Gastrocnemius medialis (tissue), 4 donors: Measurements from ENCODE around the gene ZNF79. TPM values are rescaled to one million over a fixed set of nuclear protein-coding genes. Genes with fewer than 3 reads are reported as not detected.

Source experiments
- ATAC-seq, 2 donors: fragments of 150-250 bp; one replicate each; pipeline ENCODE4 v1.9.1; 2016
- DNase-seq, 2 donors: peaks; one replicate each; pipeline ENCODE4 v3.0.0-alpha.2; 2019
- H3K27ac ChIP-seq, 4 donors: fragments of 200-600 bp; sonication (generic); 1 replicate in 1 of 4; 2 replicates in 3 of 4; pipeline ENCODE4 v1.5.1; 2016 to 2018; ENCODE audit warnings: mild to moderate bottlenecking in 2 of 4, moderate library complexity in 1 of 4
- H3K27me3 ChIP-seq, 3 donors: fragments of 200-600 bp; sonication (generic) in 2 of 3; 1 replicate in 1 of 3; 2 replicates in 2 of 3; pipeline versions ENCODE4 v1.5.1 to v1.6.0; 2016 to 2019; ENCODE audit warnings: mild to moderate bottlenecking in 1 of 3, moderate library complexity in 1 of 3
- H3K36me3 ChIP-seq, 2 donors: fragments of 200-600 bp; sonication (generic) in 1 of 2; one replicate each; pipeline ENCODE4 v1.5.1; 2017 to 2018
- H3K4me1 ChIP-seq, 2 donors: fragments of 200-600 bp; sonication (generic) in 1 of 2; one replicate each; pipeline ENCODE4 v1.5.1; 2016 to 2017; ENCODE audit warnings: mild to moderate bottlenecking in 2 of 2
- H3K4me3 ChIP-seq, 4 donors: fragments of 200-600 bp; sonication (generic) in 3 of 4; 1 replicate in 1 of 4; 2 replicates in 3 of 4; pipeline ENCODE4 v1.5.1; 2016 to 2019; ENCODE audit warnings: mild to moderate bottlenecking in 2 of 4
- H3K9me3 ChIP-seq, 3 donors: fragments of 200-600 bp; sonication (generic) in 2 of 3; 1 replicate in 1 of 3; 2 replicates in 2 of 3; pipeline ENCODE4 v1.5.1; 2016 to 2019
- CTCF ChIP-seq, 5 experiments: fragments of 450-650 bp in 3 of 5; fragments of 200-600 bp in 2 of 5; sonication (generic) in 2 of 5; IDR thresholded peaks in 4 of 5; conservative IDR thresholded peaks in 1 of 5; 1 replicate in 4 of 5; 2 replicates in 1 of 5; pipeline ENCODE4 v1.5.1; 2016 to 2019; ENCODE audit warnings: antibody characterized with exemption in 5 of 5, mild to moderate bottlenecking in 3 of 5, moderate library complexity in 3 of 5
- POLR2A ChIP-seq, 2 donors: fragments of 450-650 bp; IDR thresholded peaks; one replicate each; pipeline ENCODE4 v1.6.1; 2017; ENCODE audit warnings: antibody characterized with exemption in 2 of 2, mild to moderate bottlenecking in 2 of 2, moderate library complexity in 2 of 2
- in situ Hi-C, 4 donors: fragments of 200-750 bp; cut with MboI; loops; one replicate each; pipeline versions ENCODE4 v1.15.0 to v1.8.0; 2017; ENCODE audit warnings: low sequenced_read_pairs in 4 of 4
- intact Hi-C: fragments of 100-400 bp; cut with DNase I; formaldehyde crosslinking; loops from one replicate; pipeline ENCODE4 v1.15.1; 2023; ENCODE audit warnings: low total_unique reads
- total RNA-seq, 4 donors: library from RNA; depleted of rRNA; stranded (reverse); fragments of >200 nt; gene quantifications; one replicate each; pipeline versions ENCODE4 v1.1.0 to v1.2.3, GENCODE V29; 2016

Gene ZNF79
- total RNA-seq = 1 to 10 TPM; 3.9 to 9.3 (median 6.4) TPM

DNA sequence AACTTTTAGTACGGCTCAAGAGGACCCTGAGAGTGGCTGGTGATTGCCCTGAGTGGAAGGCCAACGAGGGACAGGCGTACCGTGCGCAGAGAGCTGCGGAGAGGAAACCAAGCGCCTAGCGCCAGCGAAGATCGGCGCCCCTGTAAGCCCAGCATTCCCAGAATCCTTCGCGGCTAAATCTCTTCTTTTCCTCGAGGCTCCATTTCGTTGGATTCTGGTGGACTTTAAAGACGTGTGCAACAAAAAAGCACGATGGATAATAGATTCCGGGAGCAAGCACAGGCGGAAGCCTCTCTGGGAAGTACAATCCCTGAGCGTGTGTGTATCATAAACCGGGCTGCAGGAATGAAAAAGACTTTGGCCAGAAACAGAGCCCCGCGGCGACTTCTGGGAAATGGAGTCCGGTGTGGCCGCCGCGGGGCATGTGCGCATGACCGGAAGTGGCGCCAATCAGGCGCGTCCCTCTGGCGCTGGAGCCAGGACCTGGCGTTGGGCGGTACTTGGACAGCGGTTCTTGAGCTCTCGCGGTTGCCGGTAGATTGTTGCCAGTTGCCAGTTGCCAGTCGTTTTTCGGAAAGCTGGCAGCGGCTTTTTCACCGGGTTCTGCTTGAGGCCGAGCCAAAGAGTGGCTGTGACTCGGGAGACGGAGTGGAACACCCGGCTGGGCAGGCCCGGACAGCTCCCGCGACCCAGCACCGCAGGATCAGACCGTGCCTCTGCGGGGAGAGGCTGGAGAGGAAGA, at the start of gene ZNF79:
Gene ZNF79, plus strand, starts transcription at position 449 of the 742 bp plus-strand sequence. CDS start 406 bp downstream, outside the sequence.
- intact Hi-C loops = loop anchor here (1.0 kb wide), 3 partner anchors 27 to 200 kb away; partner anchors contain the start of genes LRSAM1 and RPL12
- DNase-seq (peak; percentile 85 to 93), ATAC-seq (peak; percentile 92 to 94)
- TF ChIP-seq CTCF (IDR thresholded peaks at IDR 0.05 in 4 of 5, conservative IDR thresholded peaks at IDR 0.05 in 1 of 5) = no peak
- peak; percentile 71 to 79 for TF ChIP-seq POLR2A (IDR thresholded peaks at IDR 0.05)
- Histone ChIP-seq H3K36me3 (peaks cover 0 to 7% of the 10 kb centered on the region in 2 donors), H3K27me3 (no peaks in the 10 kb centered on the region), H3K27ac (peak within 1 kb of the TSS; percentile 91 to 97 (median 95)), H3K4me1 (peaks cover 34 to 36% of the 10 kb centered on the region in 2 donors), H3K9me3 (no peaks in the 10 kb centered on the region), H3K4me3 (peak within 1 kb of the TSS; percentile 84 to 98 (median 92))
- in situ Hi-C loops = loop anchor here in 1 of 4 donors (25.0 kb wide), 1 partner anchor 487 kb away; no protein-coding TSS in a partner anchor

- Histone ChIP-seq H3K27me3 (no peaks in the 10 kb centered on the region), H3K4me3 (no peak overlapping the region), H3K9me3 (peaks cover 0 to 5% (median 0%) of the 10 kb centered on the region in 3 donors), H3K27ac (no peak overlapping the region), H3K4me1 (no peaks in the 10 kb centered on the region), H3K36me3 (no peaks in the 10 kb centered on the region)
- in situ Hi-C loops = loop anchor here in 1 of 4 donors (25.0 kb wide), 1 partner anchor 443 kb away; no protein-coding TSS in a partner anchor
- ATAC-seq (no peak), DNase-seq (no peak)
- intact Hi-C loops = no loop called here
- TF ChIP-seq CTCF (IDR thresholded peaks at IDR 0.05 in 4 of 5, conservative IDR thresholded peaks at IDR 0.05 in 1 of 5) (no peak), POLR2A (IDR thresholded peaks at IDR 0.05) (no peak)
Measured at GRCh38 chr9:127380479-127380878, 43.7 kb upstream of the ZNF79 start.

GRCh38 chr9:127382541-127382940, 41.6 kb upstream of the ZNF79 start:
- Histone ChIP-seq H3K4me3 (no peak overlapping the region), H3K27ac (no peak overlapping the region), H3K4me1 (no peaks in the 10 kb centered on the region), H3K9me3 (peaks cover 0 to 5% (median 0%) of the 10 kb centered on the region in 3 donors), H3K36me3 (no peaks in the 10 kb centered on the region), H3K27me3 (no peaks in the 10 kb centered on the region)
- no peak for TF ChIP-seq POLR2A (IDR thresholded peaks at IDR 0.05)
- TF ChIP-seq CTCF (IDR thresholded peaks at IDR 0.05 in 4 of 5, conservative IDR thresholded peaks at IDR 0.05 in 1 of 5) = no peak
- ATAC-seq (no peak), DNase-seq (no peak)
- in situ Hi-C loops (loop anchor here in 1 of 4 donors (25.0 kb wide), 1 partner anchor 445 kb away; no protein-coding TSS in a partner anchor), intact Hi-C loops (no loop called here)

GRCh38 chr9:127384016-127384730, 40.0 kb upstream of the ZNF79 start:
- Histone ChIP-seq H3K36me3 (no peaks in the 10 kb centered on the region), H3K4me1 (no peaks in the 10 kb centered on the region), H3K4me3 (no peak overlapping the region), H3K27ac (no peak overlapping the region), H3K27me3 (no peaks in the 10 kb centered on the region), H3K9me3 (no peaks in the 10 kb centered on the region)
- intact Hi-C loops (no loop called here), in situ Hi-C loops (loop anchor here in 1 of 4 donors (25.0 kb wide), 1 partner anchor 447 kb away; no protein-coding TSS in a partner anchor)
- DNase-seq (no peak), ATAC-seq (no peak)
- TF ChIP-seq POLR2A (IDR thresholded peaks at IDR 0.05) (no peak), CTCF (IDR thresholded peaks at IDR 0.05 in 4 of 5, conservative IDR thresholded peaks at IDR 0.05 in 1 of 5) (no peak)
